SK-N-SH treated with all-trans-retinoic acid at 6 μM for 48 hours (cell line): ENCODE measurements around the gene CDK15.

ENCODE experiments used
- ATAC-seq: fragments of 200-7000 bp; cut with Tn5 transposase; 3 replicates; pipeline ENCODE4 v1.9.1; 2020; ENCODE audit warnings: mild to moderate bottlenecking, moderate library complexity
- ARNTL ChIP-seq: fragments of 450-650 bp; formaldehyde crosslinking; IDR thresholded peaks from 2 replicates; pipeline ENCODE4 v1.5.0; 2020; ENCODE audit warnings: low read depth, mild to moderate bottlenecking, moderate library complexity, borderline replicate concordance
- BACH2 ChIP-seq: fragments of 250-450 bp; sonication (Bioruptor Pico); IDR thresholded peaks from 2 replicates; pipeline ENCODE4 v1.9.0; 2021; ENCODE audit warnings: mild to moderate bottlenecking, borderline replicate concordance
- GLIS3 ChIP-seq: fragments of 250-450 bp; sonication (Bioruptor Pico); IDR thresholded peaks from 2 replicates; pipeline ENCODE4 v1.5.0; 2020; ENCODE audit warnings: mild to moderate bottlenecking, moderate library complexity
- ISL1 ChIP-seq: fragments of 250-450 bp; sonication (Bioruptor Pico); IDR thresholded peaks from 2 replicates; pipeline ENCODE4 v2.1.2; 2022; ENCODE audit warnings: mild to moderate bottlenecking, moderate library complexity
- PPARA ChIP-seq: fragments of 250-450 bp; sonication (Bioruptor Pico); IDR thresholded peaks from 2 replicates; pipeline ENCODE4 v1.5.0; 2020; ENCODE audit warnings: mild to moderate bottlenecking, borderline replicate concordance
- SNAI2 ChIP-seq: fragments of 250-450 bp; sonication (Bioruptor Pico); IDR thresholded peaks from 2 replicates; pipeline ENCODE4 v1.5.0; 2020; ENCODE audit warnings: mild to moderate bottlenecking, moderate library complexity
- TCF4 ChIP-seq: fragments of 250-450 bp; sonication (Bioruptor Pico); IDR thresholded peaks from 2 replicates; pipeline ENCODE4 v1.8.0; 2021; ENCODE audit warnings: mild to moderate bottlenecking, moderate library complexity, borderline replicate concordance
- TOX ChIP-seq: fragments of 250-450 bp; sonication (Bioruptor Pico); IDR thresholded peaks from 2 replicates; pipeline ENCODE4 v1.8.0; 2021; ENCODE audit warnings: mild to moderate bottlenecking, moderate library complexity, borderline replicate concordance
- ZC3H10 ChIP-seq: fragments of 250-450 bp; sonication (Bioruptor Pico); IDR thresholded peaks from 2 replicates; pipeline ENCODE4 v1.5.1; 2021; ENCODE audit warnings: mild to moderate bottlenecking, moderate library complexity
- ZFP3 ChIP-seq: fragments of 250-450 bp; sonication (Bioruptor Pico); IDR thresholded peaks from 2 replicates; pipeline ENCODE4 v1.5.0; 2020; ENCODE audit warnings: mild to moderate bottlenecking, moderate library complexity
- ZFP30 ChIP-seq: fragments of 450-650 bp; formaldehyde crosslinking; IDR thresholded peaks from 2 replicates; pipeline ENCODE4 v1.5.0; 2022; ENCODE audit warnings: mild to moderate bottlenecking, moderate library complexity
- ZNF565 ChIP-seq: fragments of 450-650 bp; formaldehyde crosslinking; conservative IDR thresholded peaks from 2 replicates; pipeline ENCODE4 v1.5.0; 2020; ENCODE audit warnings: low read depth, mild to moderate bottlenecking, moderate library complexity
- ZNF70 ChIP-seq: fragments of 450-650 bp; formaldehyde crosslinking; IDR thresholded peaks from 2 replicates; pipeline ENCODE4 v1.5.0; 2020; ENCODE audit warnings: mild to moderate bottlenecking, moderate library complexity
- ZNF8 ChIP-seq: fragments of 450-650 bp; formaldehyde crosslinking; IDR thresholded peaks from 2 replicates; pipeline ENCODE4 v1.5.0; 2020; ENCODE audit warnings: mild to moderate bottlenecking, moderate library complexity
- TF ChIP-seq, protein P1 (sequence below): fragments of 250-450 bp; sonication (Bioruptor Pico); IDR thresholded peaks from 2 replicates; pipeline ENCODE4 v1.5.1; 2021; ENCODE audit warnings: mild to moderate bottlenecking, moderate library complexity
- TF ChIP-seq, protein P2 (sequence below): fragments of 250-450 bp; sonication (Bioruptor Pico); IDR thresholded peaks from 2 replicates; pipeline ENCODE4 v1.8.0; 2021; ENCODE audit warnings: low read depth, mild to moderate bottlenecking, moderate library complexity, borderline replicate concordance
- TF ChIP-seq, protein P3 (sequence below): fragments of 250-450 bp; sonication (Bioruptor Pico); IDR thresholded peaks from 2 replicates; pipeline ENCODE4 v1.5.1; 2020; ENCODE audit warnings: low read depth, mild to moderate bottlenecking, moderate library complexity
- TF ChIP-seq, protein P4 (sequence below): fragments of 250-450 bp; sonication (Bioruptor Pico); IDR thresholded peaks from 2 replicates; pipeline ENCODE4 v1.5.0; 2020; ENCODE audit warnings: mild to moderate bottlenecking, moderate library complexity

Gene CDK15

DNA sequence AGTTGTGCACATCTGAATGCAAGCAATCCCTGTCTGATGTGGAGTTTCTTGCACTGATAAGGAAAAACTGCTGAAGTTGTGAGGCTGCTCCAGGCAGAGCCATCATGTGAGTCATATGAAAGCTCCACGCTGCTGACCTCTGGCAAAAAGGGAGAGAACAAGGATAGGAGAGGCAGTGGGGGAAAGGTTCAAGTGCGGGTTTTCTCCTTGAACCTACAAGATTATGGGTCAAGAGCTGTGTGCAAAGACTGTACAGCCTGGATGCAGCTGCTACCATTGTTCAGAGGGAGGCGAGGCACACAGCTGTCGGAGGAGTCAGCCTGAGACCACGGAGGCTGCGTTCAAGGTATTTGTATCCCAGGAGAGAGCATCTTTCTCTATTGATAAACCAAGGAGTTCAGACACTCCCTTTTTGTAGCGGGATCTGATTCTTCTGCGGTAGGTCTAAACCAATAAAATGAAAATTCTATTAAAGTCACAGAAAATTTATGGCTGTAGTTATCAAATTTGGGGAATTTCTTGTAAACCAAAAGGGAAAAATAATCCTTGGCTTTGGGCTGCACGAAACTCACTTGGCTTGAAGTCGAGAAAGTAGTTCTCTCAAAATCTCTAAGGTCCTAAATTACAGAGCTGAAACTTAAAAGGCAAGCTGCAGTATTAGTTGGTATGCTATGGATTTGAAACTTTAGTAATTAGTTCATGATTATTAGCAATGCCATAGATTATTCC is at the start of gene CDK15:
Gene CDK15 (plus strand): TSS at position 96 of the 729 bp plus-strand sequence. CDS start 128 bp downstream, at position 224.
- ATAC-seq, result peak; percentile 79
- TF ChIP-seq ZNF565 (CRISPR knock-in tag) (no peak), ARNTL (CRISPR knock-in tag) (no peak), SNAI2 (CRISPR knock-in tag) (no peak), ZNF70 (CRISPR knock-in tag) (no peak), ISL1 (no peak), ZFP30 (no peak), ZNF8 (no peak), PPARA (no peak), GLIS3 (CRISPR knock-in tag) (no peak)
- TF ChIP-seq, protein P1, sequence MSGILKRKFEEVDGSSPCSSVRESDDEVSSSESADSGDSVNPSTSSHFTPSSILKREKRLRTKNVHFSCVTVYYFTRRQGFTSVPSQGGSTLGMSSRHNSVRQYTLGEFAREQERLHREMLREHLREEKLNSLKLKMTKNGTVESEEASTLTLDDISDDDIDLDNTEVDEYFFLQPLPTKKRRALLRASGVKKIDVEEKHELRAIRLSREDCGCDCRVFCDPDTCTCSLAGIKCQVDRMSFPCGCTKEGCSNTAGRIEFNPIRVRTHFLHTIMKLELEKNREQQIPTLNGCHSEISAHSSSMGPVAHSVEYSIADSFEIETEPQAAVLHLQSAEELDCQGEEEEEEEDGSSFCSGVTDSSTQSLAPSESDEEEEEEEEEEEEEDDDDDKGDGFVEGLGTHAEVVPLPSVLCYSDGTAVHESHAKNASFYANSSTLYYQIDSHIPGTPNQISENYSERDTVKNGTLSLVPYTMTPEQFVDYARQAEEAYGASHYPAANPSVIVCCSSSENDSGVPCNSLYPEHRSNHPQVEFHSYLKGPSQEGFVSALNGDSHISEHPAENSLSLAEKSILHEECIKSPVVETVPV (CRISPR knock-in tag), result no peak
- TF ChIP-seq, protein P2, sequence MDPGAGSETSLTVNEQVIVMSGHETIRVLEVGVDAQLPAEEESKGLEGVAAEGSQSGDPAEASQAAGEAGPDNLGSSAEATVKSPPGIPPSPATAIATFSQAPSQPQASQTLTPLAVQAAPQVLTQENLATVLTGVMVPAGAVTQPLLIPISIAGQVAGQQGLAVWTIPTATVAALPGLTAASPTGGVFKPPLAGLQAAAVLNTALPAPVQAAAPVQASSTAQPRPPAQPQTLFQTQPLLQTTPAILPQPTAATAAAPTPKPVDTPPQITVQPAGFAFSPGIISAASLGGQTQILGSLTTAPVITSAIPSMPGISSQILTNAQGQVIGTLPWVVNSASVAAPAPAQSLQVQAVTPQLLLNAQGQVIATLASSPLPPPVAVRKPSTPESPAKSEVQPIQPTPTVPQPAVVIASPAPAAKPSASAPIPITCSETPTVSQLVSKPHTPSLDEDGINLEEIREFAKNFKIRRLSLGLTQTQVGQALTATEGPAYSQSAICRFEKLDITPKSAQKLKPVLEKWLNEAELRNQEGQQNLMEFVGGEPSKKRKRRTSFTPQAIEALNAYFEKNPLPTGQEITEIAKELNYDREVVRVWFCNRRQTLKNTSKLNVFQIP (CRISPR knock-in tag), result no peak
- TF ChIP-seq, protein P3, sequence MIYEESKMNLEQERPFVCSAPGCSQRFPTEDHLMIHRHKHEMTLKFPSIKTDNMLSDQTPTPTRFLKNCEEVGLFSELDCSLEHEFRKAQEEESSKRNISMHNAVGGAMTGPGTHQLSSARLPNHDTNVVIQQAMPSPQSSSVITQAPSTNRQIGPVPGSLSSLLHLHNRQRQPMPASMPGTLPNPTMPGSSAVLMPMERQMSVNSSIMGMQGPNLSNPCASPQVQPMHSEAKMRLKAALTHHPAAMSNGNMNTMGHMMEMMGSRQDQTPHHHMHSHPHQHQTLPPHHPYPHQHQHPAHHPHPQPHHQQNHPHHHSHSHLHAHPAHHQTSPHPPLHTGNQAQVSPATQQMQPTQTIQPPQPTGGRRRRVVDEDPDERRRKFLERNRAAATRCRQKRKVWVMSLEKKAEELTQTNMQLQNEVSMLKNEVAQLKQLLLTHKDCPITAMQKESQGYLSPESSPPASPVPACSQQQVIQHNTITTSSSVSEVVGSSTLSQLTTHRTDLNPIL (CRISPR knock-in tag), result no peak
- TF ChIP-seq, protein P4, sequence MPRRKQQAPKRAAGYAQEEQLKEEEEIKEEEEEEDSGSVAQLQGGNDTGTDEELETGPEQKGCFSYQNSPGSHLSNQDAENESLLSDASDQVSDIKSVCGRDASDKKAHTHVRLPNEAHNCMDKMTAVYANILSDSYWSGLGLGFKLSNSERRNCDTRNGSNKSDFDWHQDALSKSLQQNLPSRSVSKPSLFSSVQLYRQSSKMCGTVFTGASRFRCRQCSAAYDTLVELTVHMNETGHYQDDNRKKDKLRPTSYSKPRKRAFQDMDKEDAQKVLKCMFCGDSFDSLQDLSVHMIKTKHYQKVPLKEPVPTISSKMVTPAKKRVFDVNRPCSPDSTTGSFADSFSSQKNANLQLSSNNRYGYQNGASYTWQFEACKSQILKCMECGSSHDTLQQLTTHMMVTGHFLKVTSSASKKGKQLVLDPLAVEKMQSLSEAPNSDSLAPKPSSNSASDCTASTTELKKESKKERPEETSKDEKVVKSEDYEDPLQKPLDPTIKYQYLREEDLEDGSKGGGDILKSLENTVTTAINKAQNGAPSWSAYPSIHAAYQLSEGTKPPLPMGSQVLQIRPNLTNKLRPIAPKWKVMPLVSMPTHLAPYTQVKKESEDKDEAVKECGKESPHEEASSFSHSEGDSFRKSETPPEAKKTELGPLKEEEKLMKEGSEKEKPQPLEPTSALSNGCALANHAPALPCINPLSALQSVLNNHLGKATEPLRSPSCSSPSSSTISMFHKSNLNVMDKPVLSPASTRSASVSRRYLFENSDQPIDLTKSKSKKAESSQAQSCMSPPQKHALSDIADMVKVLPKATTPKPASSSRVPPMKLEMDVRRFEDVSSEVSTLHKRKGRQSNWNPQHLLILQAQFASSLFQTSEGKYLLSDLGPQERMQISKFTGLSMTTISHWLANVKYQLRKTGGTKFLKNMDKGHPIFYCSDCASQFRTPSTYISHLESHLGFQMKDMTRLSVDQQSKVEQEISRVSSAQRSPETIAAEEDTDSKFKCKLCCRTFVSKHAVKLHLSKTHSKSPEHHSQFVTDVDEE (CRISPR knock-in tag), result no peak

DNA sequence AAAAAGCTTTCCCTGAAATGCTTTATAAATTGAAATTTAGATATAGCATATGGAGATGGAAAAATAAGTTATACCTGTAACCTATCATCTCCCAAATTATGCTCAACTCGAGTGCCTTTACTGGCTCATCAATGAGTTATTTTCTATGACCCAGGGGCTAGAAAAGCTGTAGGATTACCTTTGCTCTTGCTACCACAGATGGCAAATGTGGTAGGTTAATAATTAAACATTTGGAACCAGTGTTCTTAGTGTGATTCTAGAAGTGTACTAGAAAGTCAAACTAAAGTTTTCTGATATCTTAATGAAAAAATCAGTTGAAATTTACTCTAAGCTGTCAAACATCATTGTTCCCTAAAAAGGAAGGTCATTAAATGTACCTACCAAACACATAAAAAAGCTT is 48.1 kb upstream of the CDK15 start:
- TF ChIP-seq BACH2, result no peak
- no peak for TF ChIP-seq PPARA
- TF ChIP-seq ZFP3, result no peak
- TF ChIP-seq TCF4 (CRISPR knock-in tag), result no peak
- TF ChIP-seq ZC3H10 (CRISPR knock-in tag), result no peak
- no peak for TF ChIP-seq ISL1
- no peak for ATAC-seq

DNA sequence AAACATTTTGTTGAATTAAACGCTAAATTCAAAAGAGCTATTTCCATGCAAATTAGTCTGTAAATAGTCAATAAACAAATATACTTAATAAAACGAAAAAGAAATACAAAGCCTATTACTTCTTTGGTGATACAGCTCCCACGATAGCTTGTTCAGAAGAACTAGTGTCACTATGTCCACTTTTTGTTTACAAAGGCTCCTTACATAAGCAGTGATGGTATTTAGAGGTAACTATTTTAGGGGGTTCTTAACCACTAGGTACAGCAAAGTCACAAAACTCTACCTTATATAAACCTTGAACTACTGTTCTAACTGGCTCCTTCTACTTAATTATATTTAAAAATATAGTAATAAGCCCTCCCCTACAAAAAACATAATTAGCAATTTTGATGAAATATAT is 47.5 kb upstream of the CDK15 start:
- no peak for ATAC-seq
- TF ChIP-seq ZNF70 (CRISPR knock-in tag) (no peak), TOX (CRISPR knock-in tag) (no peak), ZFP30 (no peak), ZNF8 (no peak)
- TF ChIP-seq, protein P3 (CRISPR knock-in tag), result no peak
- TF ChIP-seq, protein P2 (CRISPR knock-in tag), result no peak
- TF ChIP-seq, protein P4 (CRISPR knock-in tag), result no peak
